Fibroblast of skin of left biceps (primary cell): ENCODE results near the gene HOGA1.
"Not testable (repeated sequence)": the region's sequence is repeated elsewhere in the genome, so short reads cannot be mapped to it uniquely, and the experiment has no call there.

ENCODE experiments used
- DNase-seq, 2 experiments: peaks; one replicate each; pipeline ENCODE4 v3.0.0-alpha.2; 2013; ENCODE audit warnings: low read depth in 2 of 2

The HOGA1 gene

DNA sequence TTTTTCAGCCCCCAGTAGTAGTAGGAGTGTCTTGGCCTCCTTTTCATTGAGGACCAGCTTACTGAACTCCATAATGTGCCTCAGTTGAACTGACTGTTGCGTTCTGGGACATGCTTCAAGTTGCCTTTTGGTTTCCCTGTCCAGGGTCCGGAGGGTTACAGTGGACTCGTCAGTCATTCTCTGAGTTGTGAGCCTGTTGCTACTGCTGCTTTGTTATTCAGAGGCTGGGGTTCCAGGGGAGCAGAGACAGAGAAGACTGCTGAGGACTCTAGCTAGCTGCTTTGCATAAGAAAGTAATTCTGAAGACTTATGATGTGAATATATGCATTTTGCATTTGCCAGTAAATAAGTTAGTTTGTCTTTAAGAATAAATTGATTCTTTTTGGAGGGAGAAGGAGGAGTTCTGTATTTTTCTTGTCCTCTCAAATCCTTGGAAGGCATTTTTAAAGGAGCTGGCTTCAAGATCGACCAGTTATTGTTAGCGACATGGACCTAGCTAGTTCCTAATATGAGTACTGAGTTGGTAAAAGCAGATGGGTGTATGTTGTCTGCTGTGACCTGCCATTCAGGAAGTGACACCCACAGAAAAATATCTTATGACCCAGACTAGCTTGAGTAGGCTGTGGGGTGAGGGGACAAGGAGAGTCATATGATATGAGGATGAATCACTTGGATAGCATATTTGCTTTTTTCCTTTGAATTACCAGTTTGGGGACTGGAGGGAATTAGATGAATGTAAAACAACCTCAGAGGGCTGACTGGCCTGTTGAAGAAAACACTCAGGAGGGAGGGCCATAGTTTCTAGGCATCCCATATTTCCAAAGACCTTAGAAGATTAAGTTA is 64.6 kb downstream of the HOGA1 start:
- DNase-seq: peak; percentile 79 to 80

DNA sequence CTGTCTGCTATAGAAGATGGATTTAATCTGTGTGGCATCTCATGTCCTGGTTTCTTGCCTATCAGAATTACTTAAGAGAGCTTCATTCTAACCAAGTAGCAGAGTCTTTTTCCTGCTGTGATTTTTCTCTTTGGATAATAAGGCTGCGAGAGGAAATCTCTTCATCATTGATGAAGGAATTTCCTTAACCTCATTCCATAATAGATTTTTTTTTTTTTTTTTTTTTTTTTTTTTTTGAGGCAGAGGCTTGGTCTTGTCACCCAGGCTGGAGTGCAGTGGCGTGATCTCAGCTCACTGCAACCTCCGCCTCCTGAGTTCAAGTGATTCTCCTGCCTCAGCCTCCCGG is 65.2 kb downstream of the HOGA1 start:
- DNase-seq: not testable (repeated sequence)

DNA sequence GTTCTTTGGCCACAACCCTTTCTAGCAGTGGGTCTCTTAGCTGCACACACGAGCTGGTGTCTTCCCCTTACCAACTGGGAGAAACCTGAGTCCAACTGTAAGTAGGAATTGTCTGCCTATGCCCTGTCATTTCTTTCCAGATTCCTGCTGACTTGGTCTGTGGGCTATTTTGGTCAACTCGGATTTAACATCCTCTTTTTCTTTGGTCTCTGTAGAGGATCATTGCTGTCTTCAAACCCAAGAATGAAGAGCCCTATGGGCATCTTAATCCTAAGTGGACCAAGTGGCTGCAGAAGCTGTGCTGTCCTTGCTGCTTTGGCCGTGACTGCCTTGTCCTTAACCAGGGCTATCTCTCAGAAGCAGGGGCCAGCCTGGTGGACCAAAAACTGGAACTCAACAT is 66.5 kb downstream of the HOGA1 start:
- DNase-seq: no peak

DNA sequence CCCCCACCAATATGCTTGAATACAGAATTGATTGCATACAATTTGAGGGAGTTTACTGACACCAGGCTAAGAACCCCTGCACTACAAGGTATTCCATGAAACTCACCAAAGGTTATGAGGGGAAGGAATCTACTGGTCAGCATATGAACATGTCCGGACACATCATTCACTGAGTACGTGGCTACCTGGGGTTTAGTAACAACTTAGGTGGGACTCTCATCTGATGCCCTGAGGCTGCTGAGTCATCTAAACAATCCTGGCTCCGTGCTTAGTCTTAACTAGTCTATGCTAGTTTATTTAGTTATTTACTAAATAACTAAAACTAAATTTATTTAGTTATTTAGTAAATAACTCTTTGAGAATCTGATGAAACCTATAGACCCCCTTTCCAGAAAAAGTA is 67.6 kb downstream of the HOGA1 start:
- DNase-seq: no peak

DNA sequence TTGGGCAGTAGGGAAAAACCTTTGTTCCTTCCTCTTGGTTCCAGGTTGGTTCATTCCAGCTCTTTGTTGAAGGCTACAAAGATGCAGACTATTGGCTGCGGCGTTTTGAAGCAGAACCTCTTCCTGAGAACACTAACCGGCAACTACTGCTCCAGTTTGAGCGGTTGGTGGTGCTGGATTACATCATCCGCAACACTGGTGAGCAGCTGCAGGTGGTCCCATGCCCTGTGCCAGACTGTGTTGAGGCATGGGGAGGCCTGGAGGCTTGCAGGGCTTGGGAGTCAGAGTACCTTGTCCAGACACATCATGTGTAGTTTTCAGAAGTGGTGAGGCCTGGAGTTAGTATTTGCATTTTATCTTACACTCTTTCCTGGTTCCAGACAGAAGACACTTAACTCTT is 72.6 kb downstream of the HOGA1 start:
- DNase-seq: no peak

DNA sequence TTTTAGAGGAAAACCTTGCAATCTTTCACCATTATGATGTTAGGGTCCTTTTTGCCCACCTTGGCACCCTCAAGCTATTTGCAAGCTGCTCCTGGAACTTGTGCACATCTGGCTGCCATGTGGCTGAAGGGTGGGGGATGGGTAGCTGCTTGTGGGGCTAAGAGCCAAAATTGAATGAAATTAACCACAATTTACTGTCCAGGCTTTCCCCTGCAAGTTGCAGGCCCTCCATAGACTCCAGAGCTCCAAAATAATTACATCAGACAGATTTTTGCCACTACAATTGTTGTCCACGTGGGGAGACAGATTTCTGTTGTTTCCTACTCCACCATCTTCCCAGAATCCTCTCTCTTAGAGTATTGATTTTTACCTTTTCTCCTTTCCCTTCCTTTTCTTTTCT is 75.4 kb downstream of the HOGA1 start:
- peak; percentile 64 to 68 for DNase-seq
